Endometrial microvascular endothelial cells (primary cell): ENCODE data around the gene BPIFB6. TPM values are rescaled to one million over a fixed set of nuclear protein-coding genes. Genes with fewer than 3 reads are reported as not detected.

Experiments
- in situ Hi-C: cut with HindIII; loops from 2 replicates; pipeline ENCODE4 v1.10.0; 2017; ENCODE audit warnings: low sequenced_read_pairs, low pct_unique_long_range_greater_than_20kb; ENCODE audit errors: inconsistent ontology term
- total RNA-seq: library from RNA; depleted of rRNA; stranded (reverse); fragments of >200 nt; gene quantifications from one replicate; pipeline ENCODE4 v1.2.3, GENCODE V29; 2015; ENCODE audit errors: inconsistent ontology term

BPIFB6 gene
- total RNA-seq, 1 donor from 2014 or later: not detected

DNA sequence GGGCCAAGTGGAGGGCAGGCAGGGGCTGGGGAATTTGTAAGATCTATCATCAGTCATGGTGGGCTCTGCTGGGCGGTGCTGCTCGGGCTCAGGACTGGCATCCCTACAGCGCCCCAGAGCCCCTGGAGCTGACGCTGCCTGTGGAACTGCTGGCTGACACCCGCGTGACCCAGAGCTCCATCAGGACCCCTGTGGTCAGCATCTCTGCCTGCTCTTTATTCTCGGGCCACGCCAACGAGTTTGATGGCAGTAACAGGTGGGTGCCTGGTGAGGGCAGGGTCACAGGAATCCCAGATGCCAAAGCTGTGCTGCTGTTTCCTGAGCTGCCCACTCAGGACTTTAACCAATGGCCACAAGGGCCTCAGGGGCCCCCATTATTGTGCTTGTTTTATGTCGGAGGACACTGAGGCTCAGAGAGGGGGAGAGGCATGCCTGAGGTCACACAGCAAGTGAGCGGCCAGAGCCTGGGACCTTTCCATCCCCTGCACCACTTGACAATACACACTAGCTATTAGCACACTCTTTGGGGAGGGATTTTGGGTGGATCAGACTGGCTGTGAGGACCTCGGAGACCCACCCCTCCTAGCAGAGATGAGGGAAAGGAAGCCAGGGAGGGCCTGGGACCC is 17.6 kb upstream of the BPIFB6 start:
- in situ Hi-C loops: no loop called here

DNA sequence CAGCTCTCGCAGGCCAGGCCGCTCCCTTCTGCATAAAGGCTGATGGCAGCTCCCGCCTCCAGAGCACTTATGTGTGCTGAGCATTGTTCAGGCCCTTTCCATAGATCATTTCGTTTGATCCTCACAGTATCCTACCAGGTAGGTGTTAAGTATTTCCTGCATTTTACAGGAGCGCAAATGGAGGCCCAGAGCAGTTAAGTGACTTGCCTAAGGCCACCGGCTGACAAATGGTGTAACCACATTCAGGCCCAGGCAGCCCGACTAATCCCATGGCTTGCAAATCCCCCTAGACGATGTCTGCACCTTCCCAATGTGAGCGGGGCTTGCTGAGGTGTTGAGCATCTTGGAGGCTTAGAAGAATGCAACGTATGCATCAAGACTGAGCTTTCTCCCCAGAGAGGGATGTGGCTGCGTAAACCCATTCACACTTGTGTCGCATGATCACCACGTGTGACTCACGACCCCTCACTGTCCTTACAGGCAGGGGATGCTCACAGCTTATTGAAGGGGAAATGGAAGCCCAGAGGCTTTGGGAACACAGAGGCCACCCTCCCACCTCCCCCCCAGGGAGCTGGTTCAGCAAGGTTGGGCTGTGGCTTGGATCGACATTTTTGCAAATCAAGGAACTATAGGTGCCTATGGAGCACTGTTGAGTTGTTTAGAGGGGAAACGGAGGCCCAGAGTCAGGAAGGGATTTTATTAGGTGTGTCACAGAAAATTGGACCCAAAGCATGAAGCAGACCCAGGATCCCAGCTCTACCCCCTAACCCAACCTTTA is 16.9 kb upstream of the BPIFB6 start:
- in situ Hi-C loops: no loop called here

DNA sequence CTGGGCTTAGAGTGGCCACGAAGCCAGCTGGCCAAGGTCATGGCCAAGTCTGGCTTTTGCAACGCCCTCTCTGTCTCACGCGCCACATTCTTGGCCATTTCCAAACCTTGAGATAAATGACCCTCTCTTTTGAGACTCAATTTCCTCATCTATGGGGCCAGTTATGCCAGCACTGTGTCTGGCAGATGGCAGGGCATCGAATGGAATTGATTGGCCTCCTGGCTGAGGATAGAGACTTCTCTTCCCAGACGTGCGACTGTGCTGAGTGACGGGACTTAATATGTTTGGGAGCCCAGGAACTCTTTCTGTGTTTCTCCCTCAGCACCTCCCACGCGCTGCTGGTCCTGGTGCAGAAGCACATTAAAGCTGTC is 16.3 kb upstream of the BPIFB6 start:
- in situ Hi-C loops: no loop called here

DNA sequence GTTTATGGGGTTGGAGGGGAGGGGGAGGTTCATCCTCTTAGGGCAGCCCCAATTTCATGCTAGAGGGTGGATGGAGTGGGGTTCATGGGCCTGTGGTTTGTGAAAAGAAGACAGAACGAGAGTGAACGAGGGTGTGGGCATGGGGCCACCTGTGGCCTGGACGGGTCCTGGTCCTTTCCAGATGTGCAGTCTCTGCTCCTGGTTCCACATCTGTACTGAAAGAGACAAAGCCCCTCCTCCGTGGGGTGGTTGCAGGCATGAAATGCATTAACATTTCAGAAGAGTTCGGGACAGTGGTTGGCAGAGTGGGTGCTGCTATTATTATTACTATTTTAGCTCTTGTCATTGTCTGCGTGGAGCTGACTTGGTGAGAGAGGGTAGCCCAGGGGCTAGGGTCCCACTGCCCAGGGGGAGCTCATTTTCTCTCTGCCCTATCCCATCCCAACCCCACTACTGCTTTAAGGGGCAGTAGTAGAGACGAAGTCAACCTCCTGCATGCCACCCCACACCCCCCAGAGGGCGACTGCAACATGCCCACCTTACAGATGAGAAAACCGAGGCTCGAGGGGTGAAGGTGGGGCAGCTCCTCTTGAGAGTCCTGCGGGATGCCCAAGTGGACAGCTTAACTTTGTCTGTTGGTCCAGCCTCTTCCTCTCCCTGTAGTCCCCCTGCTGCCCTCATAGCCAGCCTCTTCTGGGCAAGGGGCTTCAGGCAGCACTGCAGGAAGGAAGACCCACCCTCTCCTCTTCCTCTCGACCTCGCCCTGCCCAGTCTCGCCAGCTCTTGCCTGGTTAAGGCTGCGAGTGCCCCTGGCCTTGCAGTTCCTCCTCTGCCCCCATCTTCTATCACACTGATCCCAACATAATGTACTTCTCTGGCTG is 15.5 kb upstream of the BPIFB6 start:
- in situ Hi-C loops: no loop called here

DNA sequence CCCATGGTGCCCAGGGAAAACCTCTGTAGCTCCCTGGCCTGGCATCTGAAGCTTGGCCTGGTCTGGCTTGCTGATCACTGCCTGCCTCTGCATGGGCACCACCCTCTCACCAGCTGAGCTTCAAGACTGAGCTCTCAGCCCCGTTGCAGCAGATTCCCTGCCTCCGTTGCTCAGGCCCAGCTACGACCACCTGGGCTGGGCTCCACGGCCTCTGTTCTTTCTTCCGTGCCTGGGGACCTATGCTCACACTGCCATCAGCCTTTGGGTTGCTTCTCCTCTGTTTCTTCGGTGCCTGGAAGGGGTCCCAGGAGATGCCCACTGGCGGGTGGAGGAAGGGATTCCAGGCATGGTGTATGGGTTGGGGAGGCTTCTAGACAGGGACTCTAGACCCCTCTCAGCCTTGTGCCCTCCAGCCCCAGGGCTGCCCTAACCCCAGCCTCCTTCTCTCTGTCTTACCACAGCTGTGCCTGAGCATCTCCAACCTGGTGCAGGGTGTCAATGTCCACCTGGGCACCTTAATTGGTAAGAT is 14.8 kb upstream of the BPIFB6 start:
- in situ Hi-C loops: no loop called here

DNA sequence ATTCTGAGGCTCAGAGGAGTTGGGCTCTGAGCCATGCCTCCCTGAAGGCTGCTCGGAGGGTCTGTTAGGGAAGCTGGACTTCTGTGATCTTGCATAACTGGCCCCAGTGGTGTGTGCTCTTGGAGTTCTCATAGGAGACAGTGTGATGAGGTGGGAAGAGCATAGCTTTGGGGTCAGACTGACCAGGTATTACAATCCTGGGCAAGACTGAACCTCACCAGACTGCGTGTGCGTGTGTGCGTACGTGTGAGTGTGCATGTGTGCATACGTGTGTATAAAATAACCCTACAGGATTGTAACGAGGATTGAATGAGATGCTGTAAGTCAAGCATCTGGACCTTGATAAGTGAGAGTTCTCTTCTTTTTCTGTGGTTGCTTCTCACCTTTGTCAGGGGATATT is 13.9 kb upstream of the BPIFB6 start:
- in situ Hi-C loops: no loop called here

DNA sequence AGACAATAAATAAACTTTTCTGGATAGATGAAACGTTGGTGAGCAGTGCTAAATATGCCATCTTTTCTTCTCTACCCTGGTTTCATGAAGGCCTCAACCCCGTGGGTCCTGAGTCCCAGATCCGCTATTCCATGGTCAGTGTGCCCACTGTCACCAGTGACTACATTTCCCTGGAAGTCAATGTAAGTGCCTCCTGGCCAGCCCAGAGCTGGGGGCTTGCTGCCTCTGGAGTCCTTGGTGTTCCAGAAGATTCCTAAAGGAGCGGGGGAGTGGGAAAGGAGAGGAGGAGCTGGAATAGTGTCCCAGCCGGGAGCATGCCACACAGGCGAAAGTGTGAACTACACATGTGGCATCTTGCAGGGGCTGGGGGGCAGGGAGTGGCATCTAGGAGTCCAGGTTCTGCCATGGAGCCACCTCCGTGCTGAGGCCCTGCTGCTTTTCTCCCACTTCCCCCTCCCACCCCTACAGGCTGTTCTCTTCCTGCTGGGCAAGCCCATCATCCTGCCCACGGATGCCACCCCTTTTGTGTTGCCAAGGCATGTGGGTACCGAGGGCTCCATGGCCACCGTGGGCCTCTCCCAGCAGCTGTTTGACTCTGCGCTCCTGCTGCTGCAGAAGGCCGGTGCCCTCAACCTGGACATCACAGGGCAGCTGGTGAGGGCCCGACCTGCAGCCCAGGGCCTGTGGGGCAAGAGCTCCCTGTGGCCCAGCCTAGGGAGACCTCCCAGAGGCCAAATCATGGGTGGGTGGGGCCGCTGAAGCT is 13.1 kb upstream of the BPIFB6 start:
- in situ Hi-C loops: no loop called here

DNA sequence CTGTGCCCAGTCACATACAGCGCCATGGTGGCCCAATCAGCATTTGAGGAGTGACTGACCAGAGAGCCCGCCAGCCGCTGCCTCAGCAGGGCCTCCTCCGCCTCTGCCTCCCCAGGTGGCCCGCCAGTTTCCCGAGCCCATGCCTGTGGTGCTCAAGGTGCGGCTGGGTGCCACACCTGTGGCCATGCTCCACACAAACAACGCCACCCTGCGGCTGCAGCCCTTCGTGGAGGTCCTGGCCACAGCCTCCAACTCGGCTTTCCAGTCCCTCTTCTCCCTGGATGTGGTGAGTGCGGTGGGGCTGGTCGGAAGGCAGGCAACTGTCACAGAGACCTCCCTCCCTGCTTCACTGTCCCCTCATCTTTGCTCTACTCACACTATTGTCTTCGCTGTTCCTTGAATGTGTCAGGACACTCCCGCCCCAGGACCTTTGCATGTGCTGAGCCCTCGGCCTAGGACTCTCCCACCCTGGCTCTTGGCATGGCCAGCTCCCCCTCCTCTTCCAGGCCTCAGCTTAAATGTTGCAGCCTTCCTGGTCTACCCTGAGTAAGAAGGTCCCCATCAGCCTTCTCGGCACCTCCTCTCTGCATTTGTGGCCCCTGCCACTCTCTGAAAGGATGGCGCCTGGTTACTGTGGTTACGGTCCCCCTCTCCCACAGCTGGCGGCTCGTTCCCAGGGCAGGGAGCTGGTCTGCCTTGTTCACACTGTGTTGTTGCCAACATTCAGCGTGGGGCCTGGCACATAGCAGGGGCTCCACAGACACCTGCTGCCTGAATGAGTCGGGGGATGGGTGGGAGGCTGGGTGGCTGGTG is 11.8 kb upstream of the BPIFB6 start:
- in situ Hi-C loops: no loop called here

DNA sequence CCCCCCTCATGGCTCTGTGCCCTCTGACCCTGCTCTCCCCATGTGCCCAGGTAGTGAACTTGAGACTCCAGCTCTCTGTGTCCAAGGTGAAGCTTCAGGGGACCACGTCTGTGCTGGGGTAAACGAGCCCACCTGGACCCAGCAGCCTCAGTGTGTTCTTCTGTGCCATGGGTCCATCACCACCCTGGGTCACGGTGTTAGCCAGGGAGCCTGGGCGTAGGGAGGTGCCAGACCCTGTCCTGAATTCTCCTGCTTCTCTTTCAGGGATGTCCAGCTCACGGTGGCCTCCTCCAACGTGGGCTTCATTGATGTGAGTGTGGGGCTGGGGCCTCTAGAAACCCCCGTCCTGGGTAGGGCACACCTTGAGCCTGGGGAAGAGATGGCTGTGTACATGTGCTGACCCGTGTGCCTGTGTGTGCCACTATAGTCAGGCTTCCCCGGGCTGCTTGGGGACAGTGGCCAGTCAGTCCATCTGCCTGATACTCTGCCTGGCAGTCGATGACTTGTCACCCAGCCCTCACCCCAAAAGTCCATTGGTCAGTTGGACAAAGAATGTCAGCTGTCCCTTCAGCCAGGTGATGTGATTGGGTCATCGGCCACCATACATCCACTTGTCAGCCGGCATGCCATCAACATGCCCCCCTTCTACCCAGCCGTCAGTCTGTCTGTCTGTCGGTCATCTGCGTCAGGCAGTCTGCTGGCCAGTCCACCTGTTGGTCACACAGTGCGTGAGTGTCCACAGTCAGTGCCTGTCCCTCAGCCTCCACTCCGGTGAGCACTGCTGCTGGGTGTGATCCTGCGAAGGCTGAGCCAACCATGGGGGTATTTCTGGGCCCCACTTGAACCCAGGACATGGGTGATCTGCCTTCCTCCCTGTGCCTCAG is 10.9 kb upstream of the BPIFB6 start:
- in situ Hi-C loops: no loop called here

DNA sequence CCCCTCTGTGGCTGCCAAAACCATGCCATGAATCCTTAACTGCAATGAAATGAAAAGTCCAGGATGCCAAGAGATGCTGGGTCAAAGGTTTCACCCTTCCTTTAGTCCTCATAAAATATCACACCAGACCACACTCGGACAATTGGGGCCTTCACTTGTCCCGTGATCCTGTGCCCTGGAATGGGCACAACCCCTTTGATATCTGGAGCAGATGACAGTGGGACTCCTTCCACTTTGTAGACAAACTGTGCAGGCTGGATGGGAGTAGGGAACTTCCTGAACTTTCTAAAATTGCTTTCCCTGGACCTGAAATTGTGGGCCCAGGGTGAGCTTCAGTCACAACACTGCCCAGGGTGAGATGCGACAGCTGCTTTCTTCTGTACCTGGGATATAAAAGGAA is 9.6 kb upstream of the BPIFB6 start:
- in situ Hi-C loops: no loop called here

DNA sequence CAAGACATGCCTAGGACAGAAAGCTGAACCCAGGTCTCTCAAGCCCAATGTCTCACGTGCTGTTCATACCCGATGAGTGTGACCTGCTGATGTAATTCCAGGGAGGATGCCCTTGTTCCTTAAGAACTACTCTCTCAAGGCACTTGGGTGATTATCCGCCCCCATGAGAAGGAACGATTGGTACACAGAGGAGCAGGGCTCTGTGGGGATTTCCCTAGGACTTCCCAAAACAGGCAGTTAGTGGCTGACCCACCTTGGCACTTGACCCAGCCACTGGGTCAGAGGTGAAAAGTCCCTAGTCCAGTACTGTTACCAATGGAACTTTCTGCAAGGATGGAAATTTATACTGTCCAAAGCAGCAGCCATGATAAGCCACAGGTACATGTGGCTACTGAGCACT is 9.2 kb upstream of the BPIFB6 start:
- in situ Hi-C loops: no loop called here

DNA sequence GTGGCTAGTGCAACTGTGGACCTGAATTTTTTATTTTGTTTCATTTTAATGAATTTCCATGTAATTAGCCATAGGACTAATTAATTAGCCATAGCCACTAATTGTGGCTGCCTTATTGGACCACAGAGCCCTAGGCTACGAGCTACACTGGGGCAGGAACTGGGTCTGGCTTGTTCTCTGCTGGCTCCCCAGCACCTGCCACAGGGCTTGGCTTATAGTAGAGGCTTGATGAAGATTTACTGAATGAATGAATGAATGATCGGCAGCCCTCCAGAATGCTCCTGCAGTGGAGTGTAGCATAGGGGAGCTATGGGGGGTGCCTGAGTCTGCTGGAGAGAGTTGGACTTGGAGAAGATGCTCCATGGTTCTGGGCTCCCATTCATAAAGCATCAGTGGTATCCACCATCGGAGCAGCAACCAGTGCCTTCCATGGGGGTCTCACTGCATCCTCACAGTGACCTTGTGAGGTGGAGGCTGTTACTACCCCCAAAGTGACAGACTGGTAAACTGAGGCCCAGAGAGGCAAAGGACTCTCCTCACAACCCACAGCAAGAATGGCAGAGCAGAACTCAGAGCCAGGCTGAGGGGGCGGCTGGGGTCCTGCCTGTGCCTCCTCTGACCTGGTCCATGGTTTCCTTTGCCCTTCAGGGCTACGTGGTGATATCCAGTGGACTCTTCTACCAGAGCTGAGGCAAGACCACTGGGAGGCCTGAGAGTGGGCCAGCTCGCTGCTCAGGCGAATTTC is 8.6 kb upstream of the BPIFB6 start:
- in situ Hi-C loops: no loop called here

DNA sequence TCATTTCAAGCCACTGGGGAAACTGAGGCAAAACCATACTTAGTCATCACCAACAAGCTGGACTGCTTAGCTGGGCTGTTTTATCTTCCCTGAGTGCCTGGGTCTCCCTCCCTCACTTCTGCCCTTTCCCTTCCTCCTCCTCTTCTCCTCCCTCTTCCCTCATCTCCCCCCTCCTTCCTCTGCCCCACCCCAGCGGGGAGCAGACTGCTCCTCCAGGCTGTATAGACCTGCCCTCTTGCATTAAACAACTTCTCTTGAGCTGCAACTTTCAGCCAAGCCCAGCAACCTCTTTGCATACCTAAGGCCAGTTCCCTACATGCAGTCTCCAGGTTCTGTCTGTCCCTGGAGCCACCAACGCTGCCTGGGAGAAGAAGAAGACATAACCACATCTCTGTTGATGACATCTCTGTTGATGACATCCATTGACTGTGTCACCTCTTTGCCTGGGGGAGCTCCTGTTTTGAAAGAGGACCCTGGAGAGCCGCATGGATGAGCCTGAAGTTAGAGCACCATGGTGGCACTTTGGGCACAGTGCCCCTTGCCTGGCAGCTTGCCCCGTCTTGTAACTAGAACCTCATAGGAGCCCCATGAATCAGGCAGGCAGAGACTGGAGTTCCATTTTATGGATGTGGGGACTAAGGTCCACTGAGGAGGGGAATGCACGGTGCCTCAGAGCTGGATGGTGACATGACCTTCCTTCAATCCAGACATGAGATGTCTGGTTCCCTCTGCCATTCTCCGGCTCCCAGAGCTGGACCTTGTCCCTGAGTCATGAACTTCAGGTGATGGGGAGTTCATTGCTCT is 7.8 kb upstream of the BPIFB6 start:
- in situ Hi-C loops: no loop called here

DNA sequence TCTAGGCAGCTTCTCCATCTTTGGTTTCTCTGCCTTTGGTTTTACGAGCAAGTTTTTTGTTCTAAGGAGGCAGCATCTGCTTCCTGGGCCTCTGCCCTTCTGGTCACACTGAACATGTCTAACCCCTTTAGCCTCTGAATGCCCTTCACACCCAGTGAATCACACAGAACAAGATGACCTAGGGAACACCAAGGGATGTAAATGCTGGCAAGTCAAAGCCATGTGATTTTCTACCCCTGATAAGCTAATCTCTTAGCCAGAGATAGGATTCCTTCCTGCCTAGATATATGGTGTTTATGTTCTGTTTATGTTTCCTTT is 7.2 kb upstream of the BPIFB6 start:
- in situ Hi-C loops: no loop called here

DNA sequence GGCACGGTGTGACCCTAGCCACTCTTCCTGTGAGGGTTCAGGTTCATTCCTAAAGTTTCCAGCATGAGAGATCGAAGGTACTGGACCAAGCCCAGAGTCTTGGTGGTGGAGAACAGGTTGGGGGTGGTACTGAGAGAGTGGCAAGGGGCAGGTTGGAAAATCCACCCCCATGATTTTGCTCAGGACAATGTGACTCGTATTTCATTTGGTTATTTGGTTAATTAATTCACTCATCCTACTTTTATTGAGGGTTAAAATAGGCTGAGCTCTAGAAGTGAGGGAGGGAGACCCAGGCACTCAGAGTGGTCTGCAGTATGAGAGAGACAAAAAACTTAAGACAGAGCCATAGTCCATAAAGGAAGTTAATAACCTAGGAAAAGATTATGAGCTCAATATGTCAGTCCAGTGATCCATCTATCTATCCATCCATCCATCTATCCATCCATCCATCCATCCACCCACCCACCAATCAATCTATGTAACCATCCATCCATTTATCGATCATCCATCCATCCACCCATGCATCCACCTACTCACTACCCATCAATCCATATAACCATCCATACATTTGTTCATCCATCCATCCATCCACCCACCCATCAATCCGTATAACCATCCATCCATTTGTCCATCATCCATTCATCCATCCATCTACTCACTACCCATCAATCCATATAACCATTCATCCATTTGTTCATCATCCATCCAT is 6.7 kb upstream of the BPIFB6 start:
- in situ Hi-C loops: no loop called here
